Keratinocyte (primary cell): ENCODE data around the gene SGSM1. TPM values are rescaled to one million over a fixed set of nuclear protein-coding genes. Genes with fewer than 3 reads are reported as not detected.

ENCODE experiments used
- DNase-seq: peaks from one replicate; pipeline ENCODE4 v3.0.0-alpha.2; 2011; ENCODE audit warnings: low read depth, missing footprints, low spot score
- FAIRE-seq: peaks from 2 replicates; lab custom pipeline; 2011; peaks lifted over from hg19 to GRCh38; lab: Jason Lieb, UNC
- H2AFZ ChIP-seq: 2 replicates; pipeline ENCODE4 v1.6.0; 2012; ENCODE audit warnings: low read length, control low read depth, inconsistent platforms; ENCODE audit not compliant: control insufficient read depth
- H3K27ac ChIP-seq: 2 replicates; pipeline ENCODE4 v1.5.1; 2011; ENCODE audit warnings: low read length; ENCODE audit not compliant: control insufficient read depth, insufficient read depth
- H3K27me3 ChIP-seq: 3 replicates; pipeline ENCODE4 v1.6.0; 2011; ENCODE audit warnings: low read length; ENCODE audit not compliant: control insufficient read depth, insufficient read depth; ENCODE audit errors: extremely low read depth
- H3K36me3 ChIP-seq, 2 experiments: 2 replicates in 1 of 2; 3 replicates in 1 of 2; pipeline ENCODE4 v1.5.1; 2011; ENCODE audit warnings: low read length in 2 of 2, mild to moderate bottlenecking in 1 of 2; ENCODE audit not compliant: control insufficient read depth in 2 of 2, insufficient read depth in 2 of 2; ENCODE audit errors: extremely low read depth in 1 of 2
- H3K4me1 ChIP-seq: 3 replicates; pipeline ENCODE4 v1.5.1; 2011; ENCODE audit warnings: low read length; ENCODE audit not compliant: control insufficient read depth, insufficient read depth; ENCODE audit errors: extremely low read depth
- H3K4me2 ChIP-seq: 3 replicates; pipeline ENCODE4 v1.6.0; 2011; ENCODE audit warnings: low read depth, low read length; ENCODE audit not compliant: control insufficient read depth, insufficient read depth; ENCODE audit errors: extremely low read depth
- H3K4me3 ChIP-seq, 3 experiments: fragments of 200-600 bp in 1 of 3; sonication (generic) in 1 of 3; 2 replicates in 2 of 3; 3 replicates in 1 of 3; pipeline ENCODE4 v1.5.1; 2011 to 2016; ENCODE audit warnings: low read length in 3 of 3, mild to moderate bottlenecking in 3 of 3, control low read depth in 2 of 3, inconsistent platforms in 1 of 3, low read depth in 1 of 3, mixed read lengths in 1 of 3, mixed run types in 1 of 3, moderate library complexity in 1 of 3; ENCODE audit not compliant: control insufficient read depth in 2 of 3, insufficient read depth in 2 of 3; ENCODE audit errors: extremely low read depth in 1 of 3
- H3K79me2 ChIP-seq: 2 replicates; pipeline ENCODE4 v1.6.0; 2012; ENCODE audit warnings: low read length; ENCODE audit not compliant: control insufficient read depth, insufficient read depth
- H3K9ac ChIP-seq: 3 replicates; pipeline ENCODE4 v1.6.0; 2011; ENCODE audit warnings: low read length; ENCODE audit not compliant: control insufficient read depth, insufficient read depth; ENCODE audit errors: extremely low read depth
- H3K9me1 ChIP-seq: 3 replicates; pipeline ENCODE4 v1.6.0; 2011; ENCODE audit warnings: low read length; ENCODE audit not compliant: control insufficient read depth, insufficient read depth; ENCODE audit errors: extremely low read depth
- H3K9me3 ChIP-seq: 2 replicates; pipeline ENCODE4 v1.5.1; 2012; ENCODE audit warnings: low read depth, low read length; ENCODE audit not compliant: control insufficient read depth
- H4K20me1 ChIP-seq: 3 replicates; pipeline ENCODE4 v1.6.0; 2011; ENCODE audit warnings: low read length; ENCODE audit not compliant: control insufficient read depth, insufficient read depth; ENCODE audit errors: extremely low read depth
- EZH2 ChIP-seq: IDR thresholded peaks from one replicate; pipeline ENCODE4 v1.6.1; 2012; ENCODE audit warnings: inconsistent platforms, mild to moderate bottlenecking, low read length, moderate library complexity
- dilution Hi-C: fragments of 300-500 bp; cut with MboI; formaldehyde crosslinking; loops from one replicate; pipeline ENCODE4 v1.7.0; 2020; ENCODE audit warnings: low sequenced_read_pairs; ENCODE audit not compliant: extremely low pct_ligation_motif_present
- polyA plus RNA-seq, 5 experiments: library from polyadenylated mRNA; depleted of rRNA in 3 of 5; stranded (reverse) in 3 of 5; stranded (forward) in 1 of 5; unstranded in 1 of 5; fragments of >200 nt; gene quantifications; 1 replicate in 1 of 5; 2 replicates in 3 of 5; 3 replicates in 1 of 5; pipeline versions ENCODE4 v1.2.1 to v1.2.3, GENCODE V29; 2011 to 2012; ENCODE audit warnings: missing spikeins in 2 of 5, low read depth in 1 of 5, low replicate concordance in 1 of 5
- TF ChIP-seq, protein P1 (sequence below), 3 experiments: IDR thresholded peaks in 1 of 3; conservative IDR thresholded peaks in 1 of 3; optimal IDR thresholded peaks in 1 of 3; 2 replicates in 2 of 3; 3 replicates in 1 of 3; pipeline versions ENCODE3 to v1.5.1; 2011; ENCODE audit warnings: low read length in 3 of 3, mild to moderate bottlenecking in 3 of 3, moderate library complexity in 2 of 3, control low read depth in 1 of 3, inconsistent platforms in 1 of 3; ENCODE audit not compliant: insufficient read depth in 2 of 3; ENCODE audit errors: extremely low read depth in 1 of 3

SGSM1 gene
- polyA plus RNA-seq, 1 donor (not counting 4 experiments of a cell fraction or from before 2014, with no cell fraction given): not detected

DNA sequence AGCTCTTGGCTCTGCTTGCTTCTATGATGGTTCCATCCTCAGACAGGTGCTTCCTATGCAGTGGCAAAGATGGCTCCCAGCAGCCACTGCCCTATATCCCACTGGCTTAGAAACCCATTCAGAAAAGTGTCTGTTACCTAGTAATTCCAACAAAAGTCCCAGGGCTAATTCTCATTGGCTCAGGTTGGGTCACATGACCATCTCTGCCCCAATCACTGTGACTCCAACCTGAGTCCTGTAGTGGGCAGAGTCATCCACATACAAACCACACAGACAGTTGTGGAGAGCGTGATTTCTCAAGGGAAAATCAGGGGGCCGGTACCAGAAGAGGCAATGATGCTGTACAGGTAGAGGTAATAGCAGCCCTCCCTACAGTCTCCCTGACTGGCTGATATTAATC, 73.0 kb downstream of the SGSM1 start:
- Histone ChIP-seq H4K20me1 (no peaks in the 10 kb centered on the region), H3K27me3 (no peaks in the 10 kb centered on the region), H2AFZ (no peak overlapping the region), H3K4me3 (no peak overlapping the region), H3K4me1 (no peaks in the 10 kb centered on the region), H3K9ac (no peak overlapping the region), H3K9me3 (no peaks in the 10 kb centered on the region), H3K9me1 (no peaks in the 10 kb centered on the region), H3K4me2 (no peak overlapping the region), H3K27ac (no peak overlapping the region), H3K79me2 (no peaks in the 10 kb centered on the region), H3K36me3 (no peaks in the 10 kb centered on the region)
- TF ChIP-seq, protein P1, sequence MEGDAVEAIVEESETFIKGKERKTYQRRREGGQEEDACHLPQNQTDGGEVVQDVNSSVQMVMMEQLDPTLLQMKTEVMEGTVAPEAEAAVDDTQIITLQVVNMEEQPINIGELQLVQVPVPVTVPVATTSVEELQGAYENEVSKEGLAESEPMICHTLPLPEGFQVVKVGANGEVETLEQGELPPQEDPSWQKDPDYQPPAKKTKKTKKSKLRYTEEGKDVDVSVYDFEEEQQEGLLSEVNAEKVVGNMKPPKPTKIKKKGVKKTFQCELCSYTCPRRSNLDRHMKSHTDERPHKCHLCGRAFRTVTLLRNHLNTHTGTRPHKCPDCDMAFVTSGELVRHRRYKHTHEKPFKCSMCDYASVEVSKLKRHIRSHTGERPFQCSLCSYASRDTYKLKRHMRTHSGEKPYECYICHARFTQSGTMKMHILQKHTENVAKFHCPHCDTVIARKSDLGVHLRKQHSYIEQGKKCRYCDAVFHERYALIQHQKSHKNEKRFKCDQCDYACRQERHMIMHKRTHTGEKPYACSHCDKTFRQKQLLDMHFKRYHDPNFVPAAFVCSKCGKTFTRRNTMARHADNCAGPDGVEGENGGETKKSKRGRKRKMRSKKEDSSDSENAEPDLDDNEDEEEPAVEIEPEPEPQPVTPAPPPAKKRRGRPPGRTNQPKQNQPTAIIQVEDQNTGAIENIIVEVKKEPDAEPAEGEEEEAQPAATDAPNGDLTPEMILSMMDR (optimal IDR thresholded peaks at IDR 0.05 in 1 of 3, IDR thresholded peaks at IDR 0.05 in 1 of 3, conservative IDR thresholded peaks at IDR 0.05 in 1 of 3; ENCODE audit: extremely low read depth in 1 of 3, insufficient read depth in 2 of 3, low read length in 3 of 3): no peak
- no peak for TF ChIP-seq EZH2
- DNase-seq: no peak
- dilution Hi-C loops: no loop called here
- FAIRE-seq: no peak

DNA sequence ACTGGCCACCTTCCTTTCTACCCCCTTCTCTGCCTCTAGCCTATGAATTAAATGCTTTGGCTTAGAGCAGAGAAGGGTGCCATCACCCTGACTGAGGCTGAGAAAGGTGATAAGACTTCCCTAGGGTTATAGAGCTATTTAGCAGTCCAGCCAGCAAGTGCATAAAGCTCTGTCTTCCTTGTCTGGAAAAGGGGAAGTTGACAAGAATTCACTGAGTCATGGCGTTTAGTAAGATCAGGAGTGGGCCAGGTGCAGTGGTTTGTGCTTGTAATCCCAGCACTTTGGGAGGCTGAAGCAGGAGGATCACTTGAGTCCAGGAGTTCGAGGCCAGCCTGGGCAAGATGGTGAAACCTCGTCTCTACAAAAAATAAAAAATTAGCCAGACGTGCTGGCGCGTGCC, 77.4 kb downstream of the SGSM1 start:
- DNase-seq (no peak), FAIRE-seq (no peak)
- dilution Hi-C loops: no loop called here
- Histone ChIP-seq H3K9ac (no peak overlapping the region), H3K79me2 (no peaks in the 10 kb centered on the region), H3K4me1 (no peaks in the 10 kb centered on the region), H3K4me2 (no peak overlapping the region), H3K4me3 (no peak overlapping the region), H3K9me1 (no peaks in the 10 kb centered on the region), H3K9me3 (no peaks in the 10 kb centered on the region), H3K27ac (no peak overlapping the region), H3K36me3 (no peaks in the 10 kb centered on the region), H2AFZ (no peak overlapping the region), H4K20me1 (no peaks in the 10 kb centered on the region), H3K27me3 (no peaks in the 10 kb centered on the region)
- TF ChIP-seq EZH2: no peak
- TF ChIP-seq, protein P1 (optimal IDR thresholded peaks at IDR 0.05 in 1 of 3, IDR thresholded peaks at IDR 0.05 in 1 of 3, conservative IDR thresholded peaks at IDR 0.05 in 1 of 3; ENCODE audit: extremely low read depth in 1 of 3, insufficient read depth in 2 of 3, low read length in 3 of 3): no peak
